ENCODE results near the gene PROP1.
"Not testable (repeated sequence)": the region's sequence is repeated elsewhere in the genome, so short reads cannot be mapped to it uniquely, and the experiment has no call there.

PROP1 gene

DNA sequence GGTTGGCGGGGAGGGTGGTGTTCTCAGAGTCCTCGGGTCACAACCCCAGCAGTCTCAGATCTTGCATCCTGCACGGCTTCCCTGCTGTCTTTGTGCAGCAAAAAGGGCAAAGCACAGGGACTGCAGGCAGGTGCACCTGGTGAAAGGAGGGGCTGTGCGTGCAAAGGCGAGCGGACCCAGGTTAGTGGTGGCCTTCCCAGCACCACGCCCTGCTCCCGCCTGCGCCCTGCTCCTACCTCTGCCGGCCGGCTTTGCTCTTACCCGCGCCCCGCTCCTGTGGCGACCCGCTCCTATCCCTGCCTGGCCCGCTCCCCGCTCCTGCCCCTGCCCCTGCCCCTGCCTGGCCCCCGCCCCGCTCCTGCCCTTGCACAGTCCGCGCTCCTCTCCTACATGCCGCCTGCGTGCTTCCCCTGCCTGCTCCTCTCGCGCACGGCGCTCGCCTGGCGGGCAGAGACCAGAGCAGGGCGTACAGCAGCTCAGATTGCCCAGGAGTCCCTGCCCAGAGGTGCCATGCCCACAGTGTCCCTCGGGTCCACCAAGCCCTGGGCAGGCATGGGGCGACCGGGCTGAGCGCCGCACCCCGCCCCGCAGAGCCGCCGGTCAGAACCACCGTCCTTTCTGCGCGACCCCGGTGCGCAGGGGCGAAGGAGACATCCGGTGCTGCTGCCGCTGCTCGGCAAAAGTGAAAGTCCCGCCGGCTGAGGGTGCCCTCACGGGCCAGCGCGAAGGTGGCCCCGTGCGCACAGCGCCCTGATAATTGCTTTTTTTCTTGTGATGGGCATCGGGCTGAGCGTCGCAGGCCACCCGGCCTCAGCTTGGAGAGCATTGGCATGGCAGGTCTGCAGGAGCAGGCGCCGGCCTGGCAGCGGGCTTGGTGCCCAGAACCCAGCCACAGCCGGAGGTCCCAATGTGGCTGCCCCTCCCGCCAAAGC lies 52.0 kb downstream of the PROP1 start:
- not testable (repeated sequence) for DNase-seq

DNA sequence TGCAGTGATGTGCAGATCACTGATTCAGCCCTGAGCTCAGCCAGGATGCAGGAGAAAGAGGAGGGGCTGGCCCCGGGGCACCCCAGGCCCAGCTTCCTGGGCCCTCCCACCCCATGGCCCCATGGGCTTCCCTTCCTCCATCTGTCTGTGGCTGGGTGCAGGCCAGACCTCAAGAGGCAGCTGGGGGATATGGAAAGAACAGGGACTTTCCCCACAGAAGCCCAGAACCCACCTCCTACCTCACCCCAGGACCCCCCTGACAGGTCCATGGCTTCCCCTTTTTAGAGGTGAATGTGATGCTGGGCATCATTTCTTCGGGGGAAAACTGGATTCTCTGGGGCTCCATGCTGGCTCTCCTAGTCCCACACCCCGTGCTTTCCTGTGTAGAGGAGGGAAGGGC lies 53.1 kb downstream of the PROP1 start:
- not testable (repeated sequence) for DNase-seq
